Kasumi-1 (cell line): ENCODE results near the gene PGAP3.
A peak's percentile ranks its signal among the peaks of the same experiment; 100 is the strongest.

Experiments used
- DNase-seq, 2 experiments: peaks; one replicate each; lab custom pipeline; 2025; lab: John Stamatoyannopoulos, UW

The PGAP3 gene

DNA sequence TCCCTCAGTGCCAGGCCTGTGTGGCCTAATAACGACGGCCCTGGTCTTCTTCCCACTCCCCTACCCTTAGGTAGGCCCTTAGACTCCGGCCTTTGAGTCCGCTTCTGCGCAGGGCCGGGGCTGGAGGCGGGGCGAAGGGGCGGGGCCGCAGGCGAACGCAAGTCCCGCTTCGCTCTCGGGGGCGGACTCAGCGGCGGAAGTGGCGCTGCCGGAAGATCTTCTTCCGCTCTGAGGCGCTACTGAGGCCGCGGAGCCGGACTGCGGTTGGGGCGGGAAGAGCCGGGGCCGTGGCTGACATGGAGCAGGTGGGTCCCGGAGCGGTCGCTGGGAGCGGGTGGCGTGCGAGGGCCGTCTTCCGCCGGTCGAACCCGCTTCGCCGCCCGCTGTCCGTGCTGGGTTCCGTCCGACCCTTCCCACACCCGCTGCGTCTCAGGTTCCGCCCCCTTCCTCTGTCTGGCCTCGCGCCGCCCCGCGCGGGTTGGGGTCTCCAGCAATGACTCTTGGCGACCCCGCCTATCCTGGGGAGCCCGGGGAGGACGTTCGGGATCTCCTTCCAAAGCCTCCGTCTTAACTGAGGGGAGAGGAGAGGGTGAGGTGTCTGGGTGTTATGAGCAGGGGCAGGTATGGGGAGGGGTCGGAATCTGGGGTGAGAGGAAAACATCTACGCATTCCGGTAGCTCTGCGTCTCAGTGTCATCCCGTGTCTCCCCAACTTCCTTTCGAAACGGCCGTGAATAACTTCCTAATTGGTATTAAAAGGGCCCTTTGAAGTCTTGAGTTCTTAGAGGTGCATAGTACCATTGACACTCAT, 50.7 kb downstream of the PGAP3 start, which contains the start of gene STARD3:
TSS of gene STARD3 (plus strand) at position 218 of the 810 bp plus-strand sequence. CDS start 16,388 bp downstream, outside the sequence.
- DNase-seq: peak; percentile 71 to 72

GRCh38 chr17:39636587-39636926, 51.3 kb downstream of the PGAP3 start:
- DNase-seq: no peak

DNA sequence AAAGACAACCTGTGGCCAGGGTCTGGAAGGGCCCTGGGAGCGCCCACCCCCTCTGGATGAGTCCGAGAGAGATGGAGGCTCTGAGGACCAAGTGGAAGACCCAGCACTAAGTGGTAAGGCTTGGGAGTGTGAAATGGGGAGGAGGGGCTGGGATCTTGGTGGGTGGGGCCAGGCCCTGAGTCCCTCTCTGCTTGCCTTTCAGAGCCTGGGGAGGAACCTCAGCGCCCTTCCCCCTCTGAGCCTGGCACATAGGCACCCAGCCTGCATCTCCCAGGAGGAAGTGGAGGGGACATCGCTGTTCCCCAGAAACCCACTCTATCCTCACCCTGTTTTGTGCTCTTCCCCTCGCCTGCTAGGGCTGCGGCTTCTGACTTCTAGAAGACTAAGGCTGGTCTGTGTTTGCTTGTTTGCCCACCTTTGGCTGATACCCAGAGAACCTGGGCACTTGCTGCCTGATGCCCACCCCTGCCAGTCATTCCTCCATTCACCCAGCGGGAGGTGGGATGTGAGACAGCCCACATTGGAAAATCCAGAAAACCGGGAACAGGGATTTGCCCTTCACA, 52.2 kb downstream of the PGAP3 start:
- no peak for DNase-seq

- peak; percentile 59 to 75 for DNase-seq
Observed at GRCh38 chr17:39634384-39634871, 53.4 kb downstream of the PGAP3 start.

DNA sequence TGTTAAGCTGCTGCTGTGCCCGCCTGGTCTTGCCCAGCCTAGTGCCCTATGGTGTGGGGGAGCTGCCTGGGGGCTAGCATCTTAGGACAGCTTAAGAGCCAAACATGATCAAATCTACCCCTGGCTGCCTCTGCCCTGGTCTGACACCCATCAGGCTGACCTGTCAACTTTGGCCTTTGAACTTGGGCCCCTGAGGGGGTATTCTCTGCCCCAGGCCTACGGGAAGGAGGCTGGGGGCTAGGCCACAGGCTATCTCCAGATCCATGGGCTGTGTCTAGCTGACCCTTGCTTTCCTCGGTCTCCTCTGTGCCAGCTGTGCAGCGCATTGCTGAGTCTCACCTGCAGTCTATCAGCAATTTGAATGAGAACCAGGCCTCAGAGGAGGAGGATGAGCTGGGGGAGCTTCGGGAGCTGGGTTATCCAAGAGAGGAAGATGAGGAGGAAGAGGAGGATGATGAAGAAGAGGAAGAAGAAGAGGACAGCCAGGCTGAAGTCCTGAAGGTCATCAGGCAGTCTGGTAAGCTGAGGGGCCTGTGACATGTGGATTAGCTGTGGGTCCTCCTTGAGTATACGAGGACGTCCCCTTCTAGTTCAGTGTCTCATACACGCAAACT, 54.2 kb downstream of the PGAP3 start:
- DNase-seq: no peak

DNA sequence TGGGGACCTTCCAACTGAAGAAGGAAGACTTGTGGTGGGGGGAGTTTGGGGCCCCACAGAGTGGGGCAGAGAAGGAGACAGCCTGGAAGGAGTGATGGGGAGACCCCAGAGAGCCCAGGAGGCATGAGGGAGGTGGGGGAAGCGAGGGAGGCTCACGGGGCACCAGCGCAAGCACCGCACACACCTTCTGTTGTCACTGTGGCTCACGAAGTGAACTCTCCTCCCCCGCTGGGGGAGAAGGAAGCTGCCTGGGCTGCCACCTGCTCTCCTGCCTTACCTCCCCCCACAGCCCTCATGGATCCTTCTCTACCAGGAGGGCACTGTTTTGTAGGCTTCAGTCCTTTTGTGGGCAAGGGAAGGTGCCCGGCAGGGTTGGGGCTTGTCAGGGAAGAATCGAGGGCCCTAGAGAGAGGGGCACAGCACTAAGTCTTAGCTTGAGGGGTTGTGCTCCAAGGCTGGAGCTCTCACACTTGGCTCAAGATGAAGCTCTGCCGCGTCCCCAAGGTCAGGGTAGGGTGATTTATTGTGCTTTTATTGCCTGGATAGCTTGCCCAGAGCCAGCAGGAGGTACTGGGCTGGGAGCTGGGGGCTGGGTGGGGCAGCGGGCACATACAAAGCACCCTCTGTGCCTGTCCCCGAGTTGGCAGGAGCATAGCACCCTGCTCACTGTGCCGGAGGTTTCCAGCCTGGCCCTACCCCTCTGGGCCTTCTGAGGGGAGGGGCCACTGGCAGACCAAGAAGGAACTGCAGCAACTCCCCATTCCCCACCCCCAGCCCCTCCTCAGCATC, 55.5 kb downstream of the PGAP3 start:
- no peak for DNase-seq

- DNase-seq: no peak
Observed at GRCh38 chr17:39631403-39631802, 56.5 kb downstream of the PGAP3 start.

DNA sequence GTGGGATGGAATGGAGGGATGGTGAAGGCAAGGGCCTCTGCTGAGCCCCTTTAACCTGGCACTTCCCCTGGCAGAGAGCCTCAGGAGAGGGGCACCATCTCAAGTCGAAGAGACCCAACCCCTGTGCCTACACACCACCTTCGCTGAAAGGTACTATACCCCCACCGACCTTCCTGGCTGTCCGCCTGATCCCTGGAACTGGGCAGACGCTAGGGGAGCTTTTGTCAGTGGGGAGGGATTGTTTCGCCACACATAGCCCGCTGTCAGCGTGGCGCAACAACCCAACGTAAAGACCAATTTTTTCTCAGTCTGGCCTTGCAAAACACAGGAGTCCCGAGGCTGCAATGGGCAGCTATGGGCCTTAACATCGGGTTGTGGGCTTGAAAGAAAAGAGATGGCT, 58.0 kb downstream of the PGAP3 start:
- DNase-seq: no peak

- no peak for DNase-seq
Observed at GRCh38 chr17:39629494-39629880, 58.4 kb downstream of the PGAP3 start.

DNA sequence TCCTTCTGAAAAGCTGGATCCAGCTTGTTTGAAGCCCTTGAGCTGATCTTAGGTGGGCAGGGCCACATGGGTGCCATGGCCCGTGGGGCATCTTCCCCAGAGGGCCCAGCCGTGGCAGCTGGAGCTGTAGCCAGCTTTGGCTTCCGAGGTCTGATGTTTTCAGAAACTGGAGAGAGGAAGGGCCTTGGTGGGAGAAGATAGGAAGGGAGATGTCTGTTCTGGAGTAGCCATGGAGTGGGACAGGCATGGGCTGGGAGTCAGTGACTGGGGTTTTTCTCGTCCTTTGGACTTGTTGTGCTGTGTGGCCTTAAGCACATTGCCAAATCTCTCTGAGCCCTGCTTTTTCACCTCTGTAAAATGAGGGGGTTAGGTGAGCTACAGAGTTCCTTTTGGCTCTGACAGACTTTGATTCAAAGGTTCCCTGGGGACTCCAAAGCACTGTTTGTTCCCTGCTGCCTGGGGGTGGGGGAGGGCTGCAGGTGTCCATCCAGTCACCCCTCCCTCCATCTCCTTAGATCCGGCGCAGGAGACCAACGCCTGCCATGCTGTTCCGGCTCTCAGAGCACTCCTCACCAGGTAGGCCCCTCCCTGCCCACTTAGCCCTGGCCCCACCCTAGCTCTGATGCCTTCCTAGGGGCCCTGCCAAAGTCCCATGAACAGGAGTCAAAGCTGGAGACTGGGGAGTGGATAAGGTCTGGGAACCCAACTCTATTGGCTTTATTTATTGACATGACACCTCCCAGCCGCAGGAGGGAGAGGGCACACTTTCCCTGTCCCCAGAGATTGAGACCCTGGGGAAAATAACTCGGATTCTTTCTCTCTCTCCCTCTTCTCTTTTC, 59.0 kb downstream of the PGAP3 start:
- no peak for DNase-seq

- DNase-seq: no peak
Observed at GRCh38 chr17:39627712-39628516, 59.9 kb downstream of the PGAP3 start.

- DNase-seq: no peak
Observed at GRCh38 chr17:39627047-39627711, 60.7 kb downstream of the PGAP3 start.

- DNase-seq: no peak
Observed at GRCh38 chr17:39626171-39627046, 61.4 kb downstream of the PGAP3 start, which contains the start of gene PPP1R1B. Gene PPP1R1B, plus strand, starts transcription at chr17:39626952. Its CDS starts 441 bp downstream, at chr17:39627393.

DNA sequence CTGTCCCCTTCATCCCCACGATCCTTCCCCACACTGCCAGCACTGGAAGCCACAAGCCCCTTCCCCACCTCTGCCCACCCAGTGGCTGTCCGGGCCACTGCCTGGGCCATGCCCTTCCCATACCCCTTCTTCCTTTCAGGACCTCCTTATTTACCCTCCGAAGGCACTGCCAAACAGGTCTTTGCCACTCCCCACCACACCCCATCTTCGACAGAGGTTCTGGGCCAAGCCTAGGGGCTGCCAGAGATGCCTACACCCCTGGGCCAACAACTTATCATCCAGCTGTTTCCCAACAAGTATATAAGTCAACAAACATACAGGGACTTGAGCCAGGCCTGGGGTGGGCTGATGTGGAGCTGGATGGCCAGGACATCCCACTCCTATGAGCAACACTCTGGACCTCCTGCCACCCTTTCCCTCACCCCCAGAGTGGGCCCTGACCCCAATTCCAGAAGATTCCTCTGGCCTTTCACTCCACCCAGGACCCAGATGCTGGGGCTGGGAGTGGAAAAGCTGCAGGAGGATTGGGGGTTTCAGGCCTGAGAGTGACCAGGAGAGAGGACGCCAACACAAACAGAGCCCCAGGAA, 62.6 kb downstream of the PGAP3 start:
- DNase-seq: no peak

GRCh38 chr17:39624313-39624712, 63.5 kb downstream of the PGAP3 start:
- DNase-seq: no peak

DNA sequence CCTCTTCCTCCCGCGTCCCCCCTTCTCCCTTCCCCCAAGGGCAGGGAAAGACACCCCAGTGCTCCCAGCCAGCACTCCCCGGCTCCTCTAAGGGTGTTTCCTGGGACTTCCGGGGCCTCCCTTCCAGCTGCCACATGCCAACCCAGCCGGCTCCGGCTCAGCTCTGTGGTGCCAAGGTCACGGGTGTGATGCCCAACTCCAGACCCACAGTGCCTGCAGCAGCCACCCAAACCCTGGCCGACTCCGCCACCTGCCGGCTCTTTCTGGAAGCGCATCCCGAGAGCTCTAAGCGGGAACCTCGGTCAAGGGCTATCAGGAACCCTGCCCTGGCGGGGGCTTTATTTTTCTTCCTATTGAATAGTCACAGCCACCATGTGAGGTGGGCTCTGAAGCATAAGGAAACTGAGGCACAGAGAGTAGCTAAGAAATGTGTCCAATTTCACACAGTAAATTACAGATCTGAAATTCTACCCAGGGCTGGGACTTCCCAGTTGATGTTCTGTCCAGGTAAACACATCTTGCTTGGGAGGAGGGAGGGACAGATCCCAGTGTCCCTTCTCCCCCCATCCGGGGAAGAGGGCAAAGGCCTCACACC, 64.4 kb downstream of the PGAP3 start:
- DNase-seq: peak; percentile 51 to 54

- DNase-seq: no peak
Observed at GRCh38 chr17:39622380-39623006, 65.4 kb downstream of the PGAP3 start.
